Activated CD8-positive, alpha-beta T cell treated with anti-CD3 and anti-CD28 coated beads, Interleukin-2, amount 10 ng/mL, durations not matched to agents 7 days and 5 days (primary cell): ENCODE measurements around the gene COBLL1. TPM values are rescaled to one million over a fixed set of nuclear protein-coding genes. Genes with fewer than 3 reads are reported as not detected.
"Not testable (repeated sequence)": the region's sequence is repeated elsewhere in the genome, so short reads cannot be mapped to it uniquely, and the experiment has no call there.

Experiments
- ATAC-seq: fragments of 150-1000 bp; cut with Tn5 transposase; one replicate; pipeline ENCODE4 v1.10.0; 2021; ENCODE audit warnings: moderate library complexity
- CTCF ChIA-PET: fragments of 350-600 bp; sonication (Branson Sonifier 250); formaldehyde crosslinking; loops from one replicate; lab custom pipeline; 2021; ENCODE audit warnings: antibody characterized with exemption; lab: Charles Lee
- POLR2A ChIA-PET: fragments of 350-600 bp; sonication (Branson Sonifier 250); formaldehyde crosslinking; loops from one replicate; lab custom pipeline; 2021; ENCODE audit warnings: antibody characterized with exemption; lab: Charles Lee
- DNase-seq: peaks from one replicate; pipeline ENCODE4 v3.0.0-alpha.2; 2020
- H3K27ac Mint-ChIP-seq: one replicate; pipeline ENCODE4 v1.8.0; 2021; ENCODE audit warnings: mild to moderate bottlenecking, mixed read lengths
- H3K27me3 Mint-ChIP-seq: one replicate; pipeline ENCODE4 v1.8.0; 2021; ENCODE audit warnings: low read depth, mixed read lengths
- H3K36me3 Mint-ChIP-seq: one replicate; pipeline ENCODE4 v1.8.0; 2021; ENCODE audit warnings: low read depth, mixed read lengths
- H3K4me1 Mint-ChIP-seq: one replicate; pipeline ENCODE4 v1.8.0; 2021; ENCODE audit warnings: low read depth, mixed read lengths
- H3K4me3 Mint-ChIP-seq: one replicate; pipeline ENCODE4 v1.8.0; 2021; ENCODE audit warnings: mild to moderate bottlenecking, mixed read lengths
- H3K9me3 Mint-ChIP-seq: one replicate; pipeline ENCODE4 v1.8.0; 2022; ENCODE audit warnings: mixed read lengths; ENCODE audit not compliant: insufficient read depth
- total RNA-seq, 2 experiments: library from RNA; stranded (reverse); gene quantifications; one replicate each; pipeline ENCODE4 v1.2.3, GENCODE V29; 2021

Gene COBLL1
- total RNA-seq, 2 experiments from 2014 or later = not detected

GRCh38 chr2:164773091-164773490, 68.5 kb downstream of the COBLL1 start:
- ATAC-seq = no peak
- Mint-ChIP-seq H3K36me3 (no peaks in the 10 kb centered on the region), H3K27me3 (no peaks in the 10 kb centered on the region), H3K9me3 (no peaks in the 10 kb centered on the region), H3K4me1 (no peaks in the 10 kb centered on the region), H3K27ac (no peak overlapping the region), H3K4me3 (no peak overlapping the region)
- no peak for DNase-seq
- POLR2A ChIA-PET = no interaction called here
- CTCF ChIA-PET = no interaction called here

GRCh38 chr2:164771897-164772296, 69.7 kb downstream of the COBLL1 start:
- H3K4me1 Mint-ChIP-seq = no peaks in the 10 kb centered on the region
- no peak overlapping the region for H3K27ac Mint-ChIP-seq
- H3K9me3 Mint-ChIP-seq = no peaks in the 10 kb centered on the region
- no peaks in the 10 kb centered on the region for H3K27me3 Mint-ChIP-seq
- ATAC-seq (no peak), DNase-seq (no peak)
- ChIA-PET POLR2A (no interaction called here), CTCF (no interaction called here)
- no peak overlapping the region for H3K4me3 Mint-ChIP-seq
- H3K36me3 Mint-ChIP-seq = no peaks in the 10 kb centered on the region

- Mint-ChIP-seq H3K36me3 (no peaks in the 10 kb centered on the region), H3K27me3 (no peaks in the 10 kb centered on the region), H3K4me3 (no peak overlapping the region), H3K4me1 (no peaks in the 10 kb centered on the region), H3K9me3 (no peaks in the 10 kb centered on the region), H3K27ac (no peak overlapping the region)
- ATAC-seq = no peak
- no peak for DNase-seq
- ChIA-PET CTCF (no interaction called here), POLR2A (no interaction called here)
Observed at GRCh38 chr2:164770421-164770916, 71.2 kb downstream of the COBLL1 start.

GRCh38 chr2:164766954-164767320, 74.7 kb downstream of the COBLL1 start:
- no peaks in the 10 kb centered on the region for H3K4me1 Mint-ChIP-seq
- no peaks in the 10 kb centered on the region for H3K27me3 Mint-ChIP-seq
- ChIA-PET CTCF (no interaction called here), POLR2A (no interaction called here)
- no peak overlapping the region for H3K4me3 Mint-ChIP-seq
- DNase-seq (no peak), ATAC-seq (no peak)
- no peaks in the 10 kb centered on the region for H3K36me3 Mint-ChIP-seq
- H3K27ac Mint-ChIP-seq = no peak overlapping the region
- H3K9me3 Mint-ChIP-seq = no peaks in the 10 kb centered on the region

GRCh38 chr2:164766216-164766953, 75.2 kb downstream of the COBLL1 start:
- Mint-ChIP-seq H3K27me3 (no peaks in the 10 kb centered on the region), H3K4me1 (no peaks in the 10 kb centered on the region), H3K27ac (no peak overlapping the region), H3K9me3 (no peaks in the 10 kb centered on the region), H3K36me3 (no peaks in the 10 kb centered on the region), H3K4me3 (no peak overlapping the region)
- ChIA-PET CTCF (no interaction called here), POLR2A (no interaction called here)
- DNase-seq (no peak), ATAC-seq (no peak)

GRCh38 chr2:164764996-164765395, 76.6 kb downstream of the COBLL1 start:
- POLR2A ChIA-PET = no interaction called here
- no peaks in the 10 kb centered on the region for H3K9me3 Mint-ChIP-seq

GRCh38 chr2:164764474-164764873, 77.1 kb downstream of the COBLL1 start:
- no peak overlapping the region for H3K27ac Mint-ChIP-seq
- H3K27me3 Mint-ChIP-seq = no peaks in the 10 kb centered on the region
- ATAC-seq (no peak), DNase-seq (no peak)
- ChIA-PET POLR2A (no interaction called here), CTCF (no interaction called here)
- H3K4me3 Mint-ChIP-seq = no peak overlapping the region
- H3K4me1 Mint-ChIP-seq = no peaks in the 10 kb centered on the region
- no peaks in the 10 kb centered on the region for H3K9me3 Mint-ChIP-seq
- H3K36me3 Mint-ChIP-seq = no peaks in the 10 kb centered on the region

More at GRCh38 chr2:164764996-164765395, 76.6 kb downstream of the COBLL1 start:
- DNase-seq (no peak), ATAC-seq (no peak)
- CTCF ChIA-PET = no interaction called here
- H3K36me3 Mint-ChIP-seq = no peaks in the 10 kb centered on the region
- H3K4me1 Mint-ChIP-seq = no peaks in the 10 kb centered on the region
- no peak overlapping the region for H3K4me3 Mint-ChIP-seq
- no peaks in the 10 kb centered on the region for H3K27me3 Mint-ChIP-seq
- H3K27ac Mint-ChIP-seq = no peak overlapping the region

- CTCF ChIA-PET = no interaction called here
- H3K4me3 Mint-ChIP-seq = no peak overlapping the region
- no peaks in the 10 kb centered on the region for H3K27me3 Mint-ChIP-seq
- H3K36me3 Mint-ChIP-seq = no peaks in the 10 kb centered on the region
- DNase-seq (no peak), ATAC-seq (no peak)
- no peaks in the 10 kb centered on the region for H3K9me3 Mint-ChIP-seq
- H3K27ac Mint-ChIP-seq = no peak overlapping the region
- POLR2A ChIA-PET = no interaction called here
- H3K4me1 Mint-ChIP-seq = no peaks in the 10 kb centered on the region
Observed at GRCh38 chr2:164763431-164763830, 78.2 kb downstream of the COBLL1 start.

- Mint-ChIP-seq H3K36me3 (no peaks in the 10 kb centered on the region), H3K4me3 (no peak overlapping the region), H3K27ac (no peak overlapping the region), H3K27me3 (no peaks in the 10 kb centered on the region), H3K4me1 (no peaks in the 10 kb centered on the region), H3K9me3 (no peaks in the 10 kb centered on the region)
- POLR2A ChIA-PET = no interaction called here
- no peak for ATAC-seq
- no peak for DNase-seq
- CTCF ChIA-PET = interaction anchor here (0.6 kb wide), 1 partner anchor 694 kb away, joined by 4 read pairs; no protein-coding TSS in a partner anchor
Observed at GRCh38 chr2:164761737-164762460, 79.7 kb downstream of the COBLL1 start.

GRCh38 chr2:164761201-164761600, 80.4 kb downstream of the COBLL1 start:
- H3K4me3 Mint-ChIP-seq, H3K27ac Mint-ChIP-seq, DNase-seq, H3K36me3 Mint-ChIP-seq, H3K27me3 Mint-ChIP-seq, H3K4me1 Mint-ChIP-seq, POLR2A ChIA-PET, CTCF ChIA-PET, H3K9me3 Mint-ChIP-seq, ATAC-seq: not testable (repeated sequence)

- ChIA-PET POLR2A (no interaction called here), CTCF (no interaction called here)
- ATAC-seq (no peak), DNase-seq (no peak)
- Mint-ChIP-seq H3K9me3 (no peaks in the 10 kb centered on the region), H3K4me1 (no peaks in the 10 kb centered on the region), H3K27me3 (no peaks in the 10 kb centered on the region), H3K27ac (no peak overlapping the region), H3K36me3 (no peaks in the 10 kb centered on the region), H3K4me3 (no peak overlapping the region)
Observed at GRCh38 chr2:164760179-164760578, 81.4 kb downstream of the COBLL1 start.

GRCh38 chr2:164757934-164758695, 83.5 kb downstream of the COBLL1 start:
- Mint-ChIP-seq H3K36me3 (no peaks in the 10 kb centered on the region), H3K4me3 (no peak overlapping the region), H3K4me1 (no peaks in the 10 kb centered on the region), H3K27me3 (no peaks in the 10 kb centered on the region), H3K9me3 (no peaks in the 10 kb centered on the region), H3K27ac (no peak overlapping the region)
- ChIA-PET POLR2A (no interaction called here), CTCF (no interaction called here)
- DNase-seq (no peak), ATAC-seq (no peak)
